ENCODE results near the gene MICAL3.

The MICAL3 gene

GRCh38 chr22:17966403-17966717, 58.0 kb downstream of the MICAL3 start:
- no peak for DNase-seq

GRCh38 chr22:17965538-17966402, 58.6 kb downstream of the MICAL3 start:
- DNase-seq = no peak

GRCh38 chr22:17964643-17965042, 59.7 kb downstream of the MICAL3 start:
- DNase-seq = peak; percentile 36

GRCh38 chr22:17964156-17964555, 60.2 kb downstream of the MICAL3 start:
- no peak for DNase-seq

GRCh38 chr22:17963015-17963414, 61.3 kb downstream of the MICAL3 start:
- DNase-seq = no peak

GRCh38 chr22:17962168-17962567, 62.2 kb downstream of the MICAL3 start:
- no peak for DNase-seq

- no peak for DNase-seq
These were observed 63.0 kb downstream of the MICAL3 start for GRCh38 chr22:17961446-17961729.

- no peak for DNase-seq
These were observed 63.5 kb downstream of the MICAL3 start for GRCh38 chr22:17960695-17961445.

- DNase-seq = no peak
These were observed 64.3 kb downstream of the MICAL3 start for GRCh38 chr22:17960011-17960410.

GRCh38 chr22:17958166-17958565, 66.2 kb downstream of the MICAL3 start:
- DNase-seq = no peak

GRCh38 chr22:17957693-17958092, 66.7 kb downstream of the MICAL3 start:
- DNase-seq = no peak

- DNase-seq = no peak
These were observed 67.2 kb downstream of the MICAL3 start for GRCh38 chr22:17957204-17957603.

GRCh38 chr22:17956630-17957029, 67.7 kb downstream of the MICAL3 start:
- DNase-seq = no peak

- no peak for DNase-seq
These were observed 68.6 kb downstream of the MICAL3 start for GRCh38 chr22:17955590-17956379.

- no peak for DNase-seq
These were observed 69.3 kb downstream of the MICAL3 start for GRCh38 chr22:17954860-17955587.

GRCh38 chr22:17954200-17954859, 70.0 kb downstream of the MICAL3 start:
- DNase-seq = no peak

GRCh38 chr22:17953147-17953546, 71.2 kb downstream of the MICAL3 start:
- no peak for DNase-seq

GRCh38 chr22:17952273-17952801, 72.0 kb downstream of the MICAL3 start:
- no peak for DNase-seq

- DNase-seq = no peak
These were observed 73.0 kb downstream of the MICAL3 start for GRCh38 chr22:17951315-17951714.

GRCh38 chr22:17950651-17951214, 73.6 kb downstream of the MICAL3 start:
- DNase-seq = no peak

GRCh38 chr22:17949642-17950473, 74.5 kb downstream of the MICAL3 start:
- no peak for DNase-seq
